Ovary (tissue), 9 donors: ENCODE data around the gene E2F7. TPM values are rescaled to one million over a fixed set of nuclear protein-coding genes. Genes with fewer than 3 reads are reported as not detected.

Source experiments
- DNase-seq, 5 donors: peaks; one replicate each; pipeline ENCODE4 v3.0.0-alpha.2; 2019 to 2020
- H3K27ac ChIP-seq, 2 donors: fragments of 200-600 bp; one replicate each; pipeline versions ENCODE4 v1.5.1 to v1.8.0; 2019 to 2022
- H3K27me3 ChIP-seq: fragments of 200-600 bp; one replicate; pipeline ENCODE4 v1.8.0; 2022
- H3K36me3 ChIP-seq: fragments of 200-600 bp; sonication (generic); one replicate; pipeline ENCODE4 v1.5.1; 2019
- H3K4me1 ChIP-seq: one replicate; pipeline ENCODE4 v1.8.1; 2013; ENCODE audit warnings: mild to moderate bottlenecking, moderate library complexity; ENCODE audit not compliant: insufficient read depth
- H3K4me3 ChIP-seq: fragments of 200-600 bp; sonication (generic); one replicate; pipeline ENCODE4 v1.5.1; 2017
- H3K9me3 ChIP-seq, 2 donors: fragments of 200-600 bp in 1 of 2; sonication (generic) in 1 of 2; one replicate each; pipeline versions ENCODE4 v1.5.1 to v1.8.1; 2013 to 2019; ENCODE audit warnings: mild to moderate bottlenecking in 1 of 2, moderate library complexity in 1 of 2
- CTCF ChIP-seq, 3 donors: fragments of 450-650 bp in 2 of 3; fragments of 200-600 bp in 1 of 3; IDR thresholded peaks; one replicate each; pipeline versions ENCODE4 v1.5.1 to v1.8.0; 2016 to 2022; ENCODE audit warnings: antibody characterized with exemption in 3 of 3, mild to moderate bottlenecking in 1 of 3
- EP300 ChIP-seq: sonication (generic); formaldehyde crosslinking; IDR thresholded peaks from one replicate; pipeline ENCODE4 v1.6.1; 2017; ENCODE audit warnings: antibody characterized with exemption
- POLR2A ChIP-seq: fragments of 450-650 bp; IDR thresholded peaks from one replicate; pipeline ENCODE4 v1.6.1; 2017; ENCODE audit warnings: antibody characterized with exemption, mild to moderate bottlenecking, moderate library complexity
- WGBS, 3 donors: extraction: QIAGEN DNeasy Blood & Tissue Kit in 1 of 3; methylation state at CpG; one replicate each; pipeline versions ENCODE4 v1.1.5 to v1.1.7; 2013 to 2017; 5-methylcytosine and 5-hydroxymethylcytosine counted together
- intact Hi-C, 4 donors: fragments of 100-400 bp; cut with DNase I; formaldehyde crosslinking; loops; one replicate each; pipeline versions ENCODE4 v1.11.0 to v1.15.1; 2022 to 2023
- polyA plus RNA-seq, 2 donors: library from polyadenylated mRNA; stranded (reverse); fragments of 200-250 nt in 1 of 2; fragments of 350-450 nt in 1 of 2; fragmentation: Illumina TruSeq in 1 of 2; extraction: RNeasy Lipid Tissue Mini Kit (QIAGEN cat#74804) in 1 of 2; gene quantifications; one replicate each; pipeline ENCODE4 v1.2.3, GENCODE V29; 2013 to 2014
- total RNA-seq, 7 donors: library from RNA; depleted of rRNA in 2 of 7; stranded (reverse); fragments of >200 nt in 2 of 7; fragmentation: NEBNext Ultra II Directional in 3 of 7; extraction: Animal tissue kit (Norgen Biotek cat#: 25700) in 3 of 7; gene quantifications; one replicate each; pipeline versions ENCODE4 v1.1.0 to v1.2.4, GENCODE V29; 2016 to 2023
- donor health status: DM: no; HTN: no; CAD: no; lungs with moderate emphysema.
- donor health status: DM: no; HTN: no; CAD: no.
- donor health status: Bipolar disorder and iron deficiency.
- donor health status: DM: yes; HTN: yes; CAD: no.
- donor health status: DM: no; HTN: no; CAD: no.
- donor health status: DM: yes; HTN: yes; CAD: no.

The E2F7 gene
- total and polyA plus RNA-seq, 9 donors = 0.12 to 1.3 (median 0.45) TPM; not detected in 2

GRCh38 chr12:76990716-76991115, 74.7 kb downstream of the E2F7 start:
- WGBS, 3 donors = 16 to 25% (median 23%) methylated on average over 1 of the region's 1 CpG
- Histone ChIP-seq H3K36me3 (no peaks in the 10 kb centered on the region), H3K9me3 (no peaks in the 10 kb centered on the region), H3K4me3 (no peak overlapping the region), H3K27me3 (no peaks in the 10 kb centered on the region), H3K4me1 (no peaks in the 10 kb centered on the region), H3K27ac (no peak overlapping the region)
- TF ChIP-seq CTCF (IDR thresholded peaks at IDR 0.05) (no peak), EP300 (no peak), POLR2A (no peak)
- no peak for DNase-seq
- intact Hi-C loops = no loop called here

DNA sequence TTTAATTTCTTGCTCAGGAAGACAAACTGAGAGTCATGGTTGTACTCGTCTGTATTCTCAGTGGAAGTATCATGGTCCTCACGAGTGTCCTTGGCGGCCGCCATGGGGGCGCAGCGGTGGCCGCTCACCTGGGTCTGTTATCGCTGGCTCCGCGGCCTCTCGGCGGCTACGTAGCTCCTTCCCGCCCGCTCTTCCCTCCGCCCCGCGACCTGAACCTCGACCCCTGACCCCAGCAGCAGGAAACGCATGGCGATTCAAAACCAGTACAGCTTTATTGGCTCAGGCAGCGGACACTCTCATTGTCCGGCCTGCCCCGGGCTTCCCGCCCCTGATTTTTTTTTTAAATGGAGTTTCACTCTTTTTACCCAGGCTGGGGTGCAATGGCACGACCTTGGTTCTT, 80.8 kb downstream of the E2F7 start:
- H3K4me1 ChIP-seq = no peaks in the 10 kb centered on the region
- 93 to 95% (median 95%) methylated on average over 26 of the region's 26 CpGs for WGBS, 3 donors
- no peaks in the 10 kb centered on the region for H3K36me3 ChIP-seq
- no peak for DNase-seq
- no peak overlapping the region for H3K27ac ChIP-seq
- H3K4me3 ChIP-seq = no peak overlapping the region
- no peaks in the 10 kb centered on the region for H3K9me3 ChIP-seq
- intact Hi-C loops = no loop called here
- TF ChIP-seq CTCF (IDR thresholded peaks at IDR 0.05) (no peak), EP300 (no peak), POLR2A (no peak)
- H3K27me3 ChIP-seq = no peaks in the 10 kb centered on the region

DNA sequence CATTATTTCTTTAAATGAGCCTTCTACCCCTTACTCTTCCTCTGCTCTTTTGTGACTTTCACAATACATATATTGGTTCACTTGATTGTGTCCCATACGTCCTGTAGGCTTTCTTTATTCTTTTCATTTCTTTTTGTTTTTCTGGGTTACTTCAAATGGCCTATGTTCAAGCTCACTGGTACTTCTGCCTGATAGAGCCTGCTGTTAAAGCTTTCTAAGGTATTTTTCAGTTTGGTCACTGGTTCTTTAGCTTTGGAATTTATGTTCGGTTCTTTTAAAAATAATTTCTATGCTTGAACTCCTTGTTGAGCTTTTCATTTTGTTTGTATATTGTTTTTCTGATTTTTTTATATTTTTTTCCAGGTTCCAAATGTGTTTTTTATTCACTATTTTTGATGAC, 81.9 kb downstream of the E2F7 start:
- 71 to 82% (median 73%) methylated on average over 2 of the region's 2 CpGs for WGBS, 3 donors
- no peak for TF ChIP-seq CTCF (IDR thresholded peaks at IDR 0.05)
- no peak for TF ChIP-seq EP300
- TF ChIP-seq POLR2A = no peak
- Histone ChIP-seq H3K27ac (no peak overlapping the region), H3K4me1 (no peaks in the 10 kb centered on the region), H3K4me3 (no peak overlapping the region), H3K27me3 (no peaks in the 10 kb centered on the region), H3K9me3 (no peaks in the 10 kb centered on the region), H3K36me3 (no peaks in the 10 kb centered on the region)
- intact Hi-C loops = no loop called here
- DNase-seq = no peak

GRCh38 chr12:76980196-76980595, 85.2 kb downstream of the E2F7 start:
- TF ChIP-seq EP300 (no peak), CTCF (IDR thresholded peaks at IDR 0.05) (no peak), POLR2A (no peak)
- 94 to 100% (median 95%) methylated on average over 2 of the region's 2 CpGs for WGBS, 3 donors
- H3K36me3 ChIP-seq = no peaks in the 10 kb centered on the region

More at GRCh38 chr12:76980196-76980595, 85.2 kb downstream of the E2F7 start:
- Histone ChIP-seq H3K9me3 (no peaks in the 10 kb centered on the region), H3K4me3 (no peak overlapping the region), H3K27me3 (no peaks in the 10 kb centered on the region), H3K4me1 (no peaks in the 10 kb centered on the region), H3K27ac (no peak overlapping the region)
- intact Hi-C loops = no loop called here
- DNase-seq = no peak
